ENCODE data around the gene HIKESHI.

DNA sequence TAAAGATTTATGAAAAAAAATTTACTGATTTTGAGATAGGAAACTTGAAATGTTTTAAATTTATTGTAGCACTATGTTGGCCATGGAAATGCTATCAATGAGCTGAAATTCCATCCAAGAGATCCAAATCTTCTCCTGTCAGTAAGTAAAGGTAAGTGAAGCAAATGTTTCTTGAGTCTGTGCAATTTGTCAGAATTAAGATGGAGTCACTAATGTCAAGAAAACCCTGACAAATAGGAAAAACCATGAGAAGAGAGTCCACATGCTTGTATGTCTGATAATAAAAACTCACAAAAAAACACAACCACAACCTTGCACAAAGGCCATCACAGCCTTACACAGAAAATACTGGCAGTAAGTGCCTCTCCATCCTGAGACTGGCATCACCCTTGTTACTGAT, 44.6 kb upstream of the HIKESHI start:
- no peak for TF ChIP-seq EP300 (IDR thresholded peaks at IDR 0.05; ENCODE audit: borderline replicate concordance)
- no peak for TF ChIP-seq FOXM1 (IDR thresholded peaks at IDR 0.05; ENCODE audit: borderline replicate concordance, low read depth)
- TF ChIP-seq, protein P1, sequence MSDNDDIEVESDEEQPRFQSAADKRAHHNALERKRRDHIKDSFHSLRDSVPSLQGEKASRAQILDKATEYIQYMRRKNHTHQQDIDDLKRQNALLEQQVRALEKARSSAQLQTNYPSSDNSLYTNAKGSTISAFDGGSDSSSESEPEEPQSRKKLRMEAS (IDR thresholded peaks at IDR 0.05), result no peak
- no peak for TF ChIP-seq TCF12 (IDR thresholded peaks at IDR 0.05; ENCODE audit: low read depth)
- no peak for TF ChIP-seq ZBTB7A (IDR thresholded peaks at IDR 0.05; ENCODE audit: low read depth)
- TF ChIP-seq, protein P2, sequence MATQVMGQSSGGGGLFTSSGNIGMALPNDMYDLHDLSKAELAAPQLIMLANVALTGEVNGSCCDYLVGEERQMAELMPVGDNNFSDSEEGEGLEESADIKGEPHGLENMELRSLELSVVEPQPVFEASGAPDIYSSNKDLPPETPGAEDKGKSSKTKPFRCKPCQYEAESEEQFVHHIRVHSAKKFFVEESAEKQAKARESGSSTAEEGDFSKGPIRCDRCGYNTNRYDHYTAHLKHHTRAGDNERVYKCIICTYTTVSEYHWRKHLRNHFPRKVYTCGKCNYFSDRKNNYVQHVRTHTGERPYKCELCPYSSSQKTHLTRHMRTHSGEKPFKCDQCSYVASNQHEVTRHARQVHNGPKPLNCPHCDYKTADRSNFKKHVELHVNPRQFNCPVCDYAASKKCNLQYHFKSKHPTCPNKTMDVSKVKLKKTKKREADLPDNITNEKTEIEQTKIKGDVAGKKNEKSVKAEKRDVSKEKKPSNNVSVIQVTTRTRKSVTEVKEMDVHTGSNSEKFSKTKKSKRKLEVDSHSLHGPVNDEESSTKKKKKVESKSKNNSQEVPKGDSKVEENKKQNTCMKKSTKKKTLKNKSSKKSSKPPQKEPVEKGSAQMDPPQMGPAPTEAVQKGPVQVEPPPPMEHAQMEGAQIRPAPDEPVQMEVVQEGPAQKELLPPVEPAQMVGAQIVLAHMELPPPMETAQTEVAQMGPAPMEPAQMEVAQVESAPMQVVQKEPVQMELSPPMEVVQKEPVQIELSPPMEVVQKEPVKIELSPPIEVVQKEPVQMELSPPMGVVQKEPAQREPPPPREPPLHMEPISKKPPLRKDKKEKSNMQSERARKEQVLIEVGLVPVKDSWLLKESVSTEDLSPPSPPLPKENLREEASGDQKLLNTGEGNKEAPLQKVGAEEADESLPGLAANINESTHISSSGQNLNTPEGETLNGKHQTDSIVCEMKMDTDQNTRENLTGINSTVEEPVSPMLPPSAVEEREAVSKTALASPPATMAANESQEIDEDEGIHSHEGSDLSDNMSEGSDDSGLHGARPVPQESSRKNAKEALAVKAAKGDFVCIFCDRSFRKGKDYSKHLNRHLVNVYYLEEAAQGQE (IDR thresholded peaks at IDR 0.05; ENCODE audit: low read depth), result no peak
